SKM-1 treated with dmso at 0.1 percent for 144 hours (cell line): ENCODE results near the gene CLCN3.
"Not testable (repeated sequence)": the region's sequence is repeated elsewhere in the genome, so short reads cannot be mapped to it uniquely, and the experiment has no call there.

ENCODE experiments used
- DNase-seq: peaks from one replicate; lab custom pipeline; 2025; ENCODE audit not compliant: unreplicated experiment; lab: John Stamatoyannopoulos, UW

The CLCN3 gene

GRCh38 chr4:169690787-169691186, 70.4 kb downstream of the CLCN3 start:
- DNase-seq = no peak

GRCh38 chr4:169698331-169698730, 78.0 kb downstream of the CLCN3 start:
- DNase-seq = no peak

DNA sequence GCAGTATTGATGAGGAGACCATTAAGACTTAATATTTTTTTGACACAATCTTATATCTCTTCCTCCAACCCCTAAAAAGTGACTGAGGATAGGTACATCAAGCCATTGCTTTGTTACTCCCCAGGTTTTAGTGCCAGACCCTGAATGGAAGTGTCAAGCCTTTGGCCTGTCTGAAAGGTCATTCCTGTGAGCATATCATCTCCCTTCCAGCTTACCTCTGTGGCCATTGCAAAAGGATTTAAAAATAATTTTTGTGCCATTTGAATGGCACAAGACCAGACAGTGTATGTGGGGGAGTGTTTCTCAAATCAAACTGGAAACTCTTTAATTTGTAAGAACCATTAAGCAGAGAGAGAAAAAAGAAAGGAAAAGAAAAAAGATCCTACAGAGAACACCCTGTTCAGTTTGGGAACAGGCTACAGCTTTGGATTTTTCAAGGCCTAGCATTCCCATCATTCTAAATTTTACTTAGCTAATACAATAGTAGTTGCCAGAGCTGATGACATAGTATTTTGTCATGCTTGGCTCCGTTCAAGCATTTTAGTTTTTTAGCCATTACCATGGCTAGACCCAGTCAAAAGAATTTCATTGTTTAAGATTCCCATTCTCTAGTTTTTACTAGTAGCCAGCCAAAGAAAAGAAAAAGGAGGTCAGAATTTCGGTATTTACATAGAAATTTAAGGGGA, 87.7 kb downstream of the CLCN3 start:
- no peak for DNase-seq

DNA sequence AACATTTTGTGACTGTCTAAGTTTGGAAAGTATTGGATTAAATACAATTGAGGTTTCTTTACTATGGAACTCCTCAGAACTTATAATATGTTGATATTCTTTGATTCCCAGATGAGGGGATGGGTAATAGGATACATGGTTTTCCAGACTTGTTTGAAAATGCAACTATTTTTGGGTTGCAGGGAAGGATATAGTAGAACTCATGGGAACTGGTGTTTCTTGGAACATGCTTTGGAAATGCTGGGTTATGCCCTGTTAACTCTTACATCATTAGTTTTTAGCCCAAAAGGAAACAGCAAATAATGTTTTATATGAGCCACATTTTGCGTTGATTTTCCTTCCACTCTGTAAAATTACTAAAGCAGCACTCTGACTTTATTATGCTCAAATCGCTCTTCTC, 95.4 kb downstream of the CLCN3 start:
- no peak for DNase-seq

DNA sequence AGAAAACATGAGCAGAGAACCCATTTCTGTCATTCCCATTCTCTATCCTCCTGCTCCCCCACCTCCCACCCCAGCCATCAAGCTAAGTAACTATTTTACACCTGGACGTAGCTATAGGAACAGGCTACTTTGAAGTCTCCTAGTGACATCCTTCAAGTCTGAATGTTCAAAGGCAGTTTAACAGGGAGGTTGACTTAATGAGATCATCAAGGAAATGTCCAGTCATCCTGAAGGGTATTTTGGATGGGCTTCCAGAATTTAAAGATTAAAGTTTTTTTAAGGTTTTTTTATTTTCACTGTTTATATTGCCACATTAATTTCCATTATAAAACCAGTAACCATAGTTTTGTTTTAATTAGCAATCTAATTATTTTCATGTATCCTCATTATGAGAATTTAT, 96.3 kb downstream of the CLCN3 start:
- no peak for DNase-seq

GRCh38 chr4:169720529-169720928, 100.2 kb downstream of the CLCN3 start:
- no peak for DNase-seq

- DNase-seq = no peak
Measured at GRCh38 chr4:169723207-169723965, 103.0 kb downstream of the CLCN3 start.

GRCh38 chr4:169724260-169724659, 103.9 kb downstream of the CLCN3 start:
- DNase-seq = no peak

GRCh38 chr4:169727616-169728015, 107.2 kb downstream of the CLCN3 start:
- DNase-seq = no peak

DNA sequence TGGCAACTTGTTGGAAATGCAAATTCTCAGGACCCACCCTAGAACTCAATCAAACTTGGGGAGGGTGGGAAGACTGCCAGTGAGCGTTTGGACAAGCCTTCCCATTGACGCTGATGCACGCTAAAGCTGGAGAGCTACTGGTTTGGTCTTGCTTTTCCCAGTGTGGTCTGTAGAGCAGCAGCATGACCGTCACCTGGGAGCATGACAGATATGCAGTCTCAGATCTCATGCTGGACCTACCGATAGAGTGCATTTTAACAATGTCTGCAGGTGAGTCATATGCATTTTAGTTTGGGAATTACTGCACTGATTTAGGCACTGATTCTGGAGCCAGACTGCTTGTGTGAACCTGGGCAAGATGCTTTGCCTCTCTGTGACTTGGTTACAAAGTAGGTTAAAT, 110.2 kb downstream of the CLCN3 start:
- DNase-seq = no peak

DNA sequence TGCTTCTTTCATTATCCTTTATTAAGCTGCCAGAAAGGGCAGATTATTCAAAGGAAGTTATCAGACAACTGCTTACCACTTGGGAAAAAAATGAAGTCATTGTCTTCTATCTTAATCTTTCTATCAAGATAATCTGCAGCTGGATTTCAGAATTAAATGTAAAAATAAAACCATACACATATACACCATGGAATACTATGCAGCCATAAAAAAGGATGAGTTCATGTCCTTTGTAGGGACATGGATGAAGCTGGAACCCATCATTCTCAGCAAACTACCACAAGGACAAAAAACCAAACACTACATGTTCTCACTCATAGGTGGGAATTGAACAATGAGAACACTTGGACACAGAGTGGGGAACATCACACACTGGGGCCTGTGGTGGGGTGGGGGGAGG, 118.2 kb downstream of the CLCN3 start:
- DNase-seq = not testable (repeated sequence)

GRCh38 chr4:169741569-169741968, 121.2 kb downstream of the CLCN3 start:
- DNase-seq = no peak

DNA sequence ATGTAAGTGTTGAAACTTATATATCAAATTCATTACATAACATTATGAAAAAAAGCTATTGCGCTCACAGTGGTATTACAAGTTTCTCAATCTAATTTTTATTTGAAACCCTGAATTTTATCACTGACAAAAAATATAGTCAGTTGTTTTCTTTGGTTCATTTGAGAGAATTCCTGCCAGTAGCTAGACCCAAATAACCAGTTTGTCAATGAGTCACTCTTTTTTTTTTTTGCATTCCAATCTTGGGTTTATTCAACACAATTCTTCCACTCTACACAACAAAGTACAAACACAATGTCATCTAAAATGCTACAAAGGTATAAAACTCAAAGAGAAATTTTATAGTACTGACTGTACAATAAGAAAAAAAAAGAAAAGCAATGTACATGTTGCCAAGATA, 124.2 kb downstream of the CLCN3 start:
- DNase-seq = no peak

- no peak for DNase-seq
Measured at GRCh38 chr4:169745291-169745690, 124.9 kb downstream of the CLCN3 start.

DNA sequence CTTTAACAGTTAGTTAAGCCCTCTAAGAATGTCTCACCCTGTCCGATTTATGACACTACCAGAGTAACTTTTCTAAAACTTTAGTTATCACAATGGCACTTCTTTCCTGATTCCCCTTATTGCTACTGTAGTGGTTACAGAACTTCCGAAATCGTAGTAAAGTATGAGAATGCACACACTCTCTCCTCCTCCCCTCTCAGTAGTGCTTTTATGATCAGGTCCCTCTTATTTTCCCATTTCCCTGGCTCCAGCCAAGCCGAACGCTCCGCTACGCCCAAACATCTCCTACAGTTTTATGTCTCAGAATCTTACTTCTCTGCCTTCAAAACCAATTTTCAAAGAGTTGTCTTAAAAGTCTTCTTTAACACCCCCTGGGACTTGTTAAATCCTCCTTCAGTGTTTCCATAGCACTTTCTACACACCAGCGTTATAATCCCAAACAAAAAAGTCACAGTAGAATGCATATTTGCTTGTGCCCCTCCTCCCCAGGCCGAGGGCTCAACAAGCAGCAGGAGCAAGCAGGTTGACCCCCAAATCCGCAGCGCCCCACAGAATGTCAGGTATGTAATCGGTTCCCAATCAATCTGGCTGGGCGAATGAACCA, 136.7 kb downstream of the CLCN3 start:
- peak; percentile 18 for DNase-seq

- peak; percentile 86 for DNase-seq
Measured at GRCh38 chr4:169757575-169758184, 137.3 kb downstream of the CLCN3 start, which contains the start of gene HPF1. Gene HPF1 (minus strand): TSS chr4:169757944. CDS start chr4:169757877, 67 bp downstream.

DNA sequence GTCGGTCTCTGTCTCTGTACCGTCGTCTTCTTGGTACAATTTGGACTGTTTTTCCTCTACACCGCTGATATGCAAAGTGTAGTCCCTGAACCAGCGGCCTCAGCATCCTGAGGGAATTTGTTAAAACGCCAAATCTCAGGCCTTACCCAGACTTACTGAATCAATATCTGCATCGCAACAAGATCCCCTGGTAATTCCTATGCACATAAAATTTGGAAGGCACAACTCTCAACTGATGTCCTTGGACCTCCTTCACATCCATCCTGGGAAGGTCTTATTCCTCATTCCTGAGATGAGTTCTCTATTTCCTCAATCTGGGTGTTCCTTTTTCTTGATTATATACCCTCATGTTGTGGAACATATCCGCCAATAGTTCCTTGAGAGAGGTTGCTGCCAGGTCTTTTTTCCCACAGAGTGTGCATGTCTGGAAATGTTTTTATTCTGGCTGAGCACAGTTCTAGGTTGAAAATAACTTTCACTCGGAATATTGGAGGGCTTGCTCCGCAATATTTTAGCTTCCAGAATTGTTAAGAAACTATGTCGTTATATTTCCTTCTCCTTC, 138.1 kb downstream of the CLCN3 start:
- no peak for DNase-seq

DNA sequence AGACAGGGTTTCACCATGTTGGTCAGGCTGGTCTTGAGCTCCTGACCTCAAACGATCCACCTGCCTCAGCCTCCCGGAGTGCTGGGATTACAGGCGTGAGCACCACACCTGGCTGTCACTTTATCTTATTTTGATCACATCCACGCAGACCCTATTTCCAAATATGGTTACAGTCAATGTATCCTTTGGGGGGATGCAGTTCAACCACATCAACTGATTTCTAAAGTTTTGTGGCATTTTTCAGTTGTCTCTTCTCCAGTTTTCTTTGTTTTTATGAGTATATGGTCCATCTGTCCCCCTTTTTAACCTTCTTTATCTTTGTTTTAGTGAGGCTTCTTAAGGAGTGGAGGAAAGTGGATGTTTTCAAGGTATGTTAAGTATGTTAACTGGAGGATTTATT, 141.5 kb downstream of the CLCN3 start:
- DNase-seq = no peak

DNA sequence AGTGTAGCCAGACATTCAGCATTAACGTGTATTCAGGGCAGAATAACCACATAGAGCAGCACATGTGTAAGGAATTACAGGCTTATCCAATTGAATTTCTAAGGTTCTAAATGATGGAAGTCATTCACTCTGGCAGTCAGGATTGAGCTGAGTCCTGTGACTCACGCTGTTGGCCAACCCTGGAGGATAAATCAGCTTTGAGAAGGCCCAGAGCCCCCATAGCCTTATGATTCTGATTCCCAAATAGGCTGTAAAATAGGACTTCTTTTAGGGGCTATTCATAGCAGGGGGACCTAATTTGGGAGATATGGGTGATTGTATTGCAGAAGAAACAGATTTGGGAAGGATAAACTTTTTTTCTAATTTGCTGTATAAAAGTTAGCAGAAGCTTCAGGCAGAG, 145.5 kb downstream of the CLCN3 start:
- no peak for DNase-seq

DNA sequence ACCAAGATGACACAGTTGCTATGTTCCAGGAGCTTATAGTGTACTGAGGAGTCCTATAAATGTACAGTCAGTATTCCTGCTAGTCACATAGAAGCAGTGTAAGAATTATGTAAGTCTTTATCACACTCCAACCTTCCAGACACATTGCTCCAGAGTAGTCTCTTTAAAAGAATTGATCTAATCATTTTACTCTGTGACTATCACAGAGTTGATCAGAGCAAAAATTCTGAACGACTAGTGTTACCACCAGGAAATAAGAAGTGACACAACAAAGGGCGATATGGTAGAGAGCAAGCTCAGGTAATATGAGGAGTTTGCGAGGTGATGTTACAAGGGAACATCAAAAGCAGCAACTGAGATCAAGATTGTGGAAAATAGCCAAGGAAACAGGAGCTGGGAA, 146.4 kb downstream of the CLCN3 start:
- no peak for DNase-seq

GRCh38 chr4:169768385-169768784, 148.0 kb downstream of the CLCN3 start:
- DNase-seq = no peak
